HG02884 (cell line): Measurements from ENCODE around the gene CTSL.
"Not testable (repeated sequence)": the region's sequence is repeated elsewhere in the genome, so short reads cannot be mapped to it uniquely, and the experiment has no call there.

Experiments used
- ATAC-seq: cut with Tn5 transposase; IDR thresholded peaks from one replicate; pipeline ENCODE4 v1.9.1; 2021; ENCODE audit warnings: mild to moderate bottlenecking, moderate library complexity; ENCODE audit not compliant: unreplicated experiment

Gene CTSL

DNA sequence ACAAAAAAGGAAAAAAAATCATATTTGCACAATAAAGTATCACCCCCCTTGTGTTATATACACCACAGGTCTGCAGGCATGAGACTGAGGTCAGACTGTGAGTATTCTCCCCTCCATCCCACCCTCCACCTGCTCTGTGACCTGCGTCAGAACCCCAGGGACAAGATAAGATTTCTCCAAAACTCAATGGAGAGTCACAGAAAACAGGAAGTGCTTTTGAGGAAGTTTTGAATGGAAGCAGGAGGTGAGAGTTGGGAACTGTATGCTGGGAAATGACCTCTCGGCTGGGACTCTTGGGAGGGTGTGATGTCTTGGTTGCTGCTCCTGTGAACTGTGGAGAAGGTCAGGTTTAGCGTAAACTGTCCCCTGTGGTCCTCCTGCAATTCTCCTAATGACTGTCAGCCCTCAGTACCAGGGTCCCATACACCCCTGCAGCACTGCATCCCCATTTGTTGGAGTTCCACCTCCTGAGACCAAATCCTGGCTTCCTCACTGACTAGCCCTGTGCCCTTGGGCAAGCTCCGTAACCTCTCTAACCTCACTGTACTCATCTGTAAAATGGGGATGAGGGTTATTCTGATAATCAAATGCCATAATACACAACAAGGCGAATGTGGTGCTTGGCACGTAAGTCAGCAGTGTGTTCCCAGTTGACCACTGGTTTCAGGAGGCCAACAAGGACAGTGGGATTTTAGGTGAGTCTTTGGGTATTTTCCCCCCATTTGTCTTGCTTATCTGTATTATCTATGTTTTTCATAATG lies 6.9 kb upstream of the CTSL start:
- ATAC-seq: no peak

GRCh38 chr9:87720173-87720572 lies 5.7 kb upstream of the CTSL start:
- ATAC-seq: no peak

DNA sequence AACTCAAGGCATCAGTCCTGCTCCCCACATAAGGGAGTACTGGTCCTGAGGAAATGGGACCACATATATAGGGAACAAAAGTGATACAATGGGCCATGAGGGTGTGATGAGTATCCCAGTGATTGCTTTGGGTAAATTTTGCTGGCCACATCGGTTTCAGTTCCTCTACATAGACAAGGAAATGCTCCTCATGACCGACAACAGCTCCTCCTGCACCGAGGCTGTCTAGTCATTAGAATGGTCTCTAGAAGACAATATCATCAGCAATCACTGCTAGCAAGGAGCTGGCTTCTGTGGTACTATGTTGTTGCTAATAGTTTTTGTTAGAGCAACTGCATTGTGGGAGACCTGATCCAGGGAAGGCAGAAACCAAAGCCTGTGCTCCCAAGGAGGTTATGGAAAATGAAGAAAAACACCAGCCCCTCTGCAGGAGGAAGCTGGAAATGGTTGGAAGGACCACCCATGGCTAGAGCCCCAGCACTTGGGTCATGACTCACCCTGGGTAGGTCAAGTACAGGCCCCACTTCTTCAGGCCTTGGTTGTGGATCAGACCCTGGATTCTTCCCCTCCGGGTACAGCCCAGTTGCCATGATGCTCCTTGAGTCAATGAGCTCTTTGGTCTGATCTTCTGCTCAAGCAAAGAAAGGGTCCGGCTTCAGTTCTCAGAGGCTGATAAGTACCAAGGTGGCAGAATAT lies 3.4 kb upstream of the CTSL start:
- no peak for ATAC-seq

DNA sequence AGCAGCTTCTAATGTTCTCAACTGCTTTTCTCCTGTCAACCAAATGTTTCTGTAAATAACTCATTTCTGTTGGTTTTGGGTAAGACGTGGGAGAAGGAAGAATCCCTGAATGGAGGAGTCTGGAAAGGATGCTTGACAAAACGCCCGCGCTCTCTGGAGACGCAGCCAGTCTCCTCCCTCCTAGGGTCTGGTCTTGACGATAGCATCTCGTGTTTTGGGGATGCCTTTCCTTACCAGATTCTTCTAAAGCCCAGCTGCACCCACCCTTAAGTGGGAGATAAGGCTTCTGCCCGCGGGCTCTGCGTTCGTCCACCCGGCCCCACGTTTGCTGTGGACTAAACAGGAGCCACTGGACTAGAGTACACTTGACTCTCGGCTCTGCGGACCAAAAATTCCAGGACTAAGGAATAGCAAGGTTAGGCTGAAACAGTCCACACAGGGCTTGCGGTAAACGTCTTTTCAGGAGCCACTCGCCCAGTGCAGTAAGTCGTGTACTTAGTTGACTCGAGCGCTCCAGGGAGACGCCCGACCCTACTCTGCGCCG lies 491 bp upstream of the CTSL start:
- no peak for ATAC-seq

- ATAC-seq: no peak
These were observed 3.3 kb downstream of the CTSL start for GRCh38 chr9:87729246-87729645.

GRCh38 chr9:87731321-87731720 lies 5.4 kb downstream of the CTSL start:
- ATAC-seq: no peak

- ATAC-seq: no peak
These were observed 6.4 kb downstream of the CTSL start for GRCh38 chr9:87732344-87732743.

DNA sequence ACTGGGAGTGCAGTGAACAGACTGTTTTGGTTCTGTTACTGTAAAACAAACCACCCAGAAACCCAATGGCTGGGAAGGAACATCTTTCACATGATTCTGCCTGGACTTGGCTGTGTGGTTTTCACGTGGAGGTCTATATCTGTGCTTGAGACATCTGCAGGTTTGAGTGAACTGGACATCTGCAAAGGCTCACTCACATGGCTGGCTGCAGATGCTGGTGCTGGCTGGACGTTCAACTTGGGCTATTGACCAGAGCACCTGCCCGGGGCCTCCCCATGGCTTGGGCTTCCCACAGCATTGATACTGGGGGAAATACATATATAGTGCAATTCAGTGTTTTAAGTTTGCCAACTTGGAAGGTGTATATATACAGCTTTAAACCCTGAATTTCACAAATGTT lies 6.8 kb downstream of the CTSL start:
- ATAC-seq: no peak

DNA sequence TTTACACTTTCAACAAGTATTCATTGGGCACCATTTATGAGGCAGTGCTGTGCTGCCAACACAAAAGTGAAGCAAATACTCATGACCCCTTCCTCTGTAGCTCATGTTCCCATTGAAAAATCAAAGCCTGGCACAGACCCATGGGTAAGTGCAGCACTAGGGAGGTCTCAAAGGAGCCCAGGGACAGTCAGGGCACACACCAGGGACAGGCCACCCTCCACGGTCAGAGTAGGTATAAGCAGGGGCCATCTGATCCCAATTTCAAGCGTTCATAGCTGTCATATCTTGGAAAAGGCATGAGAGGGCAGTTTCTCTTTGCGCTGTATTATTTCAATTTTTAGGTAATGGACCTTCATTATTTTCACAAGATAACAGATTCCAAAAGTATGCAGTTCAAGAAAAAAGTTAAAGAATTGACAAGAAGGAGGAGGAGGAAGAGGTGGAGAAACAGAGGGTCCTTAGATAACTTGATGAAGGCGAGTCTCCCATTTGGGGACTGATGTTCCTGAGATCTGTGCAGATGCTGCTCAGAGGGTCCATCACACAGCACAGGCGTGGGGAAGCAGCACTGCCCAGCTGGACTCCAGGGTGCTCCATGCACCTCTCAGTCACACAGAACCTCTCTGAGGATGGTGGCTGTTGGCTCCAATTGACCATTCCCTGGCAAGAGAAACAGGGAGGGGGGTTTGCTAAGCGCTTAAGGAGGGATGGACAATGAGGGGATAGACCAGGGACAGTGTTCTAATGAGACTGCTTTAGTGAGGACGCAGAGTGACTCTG lies 7.5 kb downstream of the CTSL start:
- ATAC-seq: no peak

- ATAC-seq: no peak
These were observed 8.2 kb downstream of the CTSL start for GRCh38 chr9:87734106-87734505.

DNA sequence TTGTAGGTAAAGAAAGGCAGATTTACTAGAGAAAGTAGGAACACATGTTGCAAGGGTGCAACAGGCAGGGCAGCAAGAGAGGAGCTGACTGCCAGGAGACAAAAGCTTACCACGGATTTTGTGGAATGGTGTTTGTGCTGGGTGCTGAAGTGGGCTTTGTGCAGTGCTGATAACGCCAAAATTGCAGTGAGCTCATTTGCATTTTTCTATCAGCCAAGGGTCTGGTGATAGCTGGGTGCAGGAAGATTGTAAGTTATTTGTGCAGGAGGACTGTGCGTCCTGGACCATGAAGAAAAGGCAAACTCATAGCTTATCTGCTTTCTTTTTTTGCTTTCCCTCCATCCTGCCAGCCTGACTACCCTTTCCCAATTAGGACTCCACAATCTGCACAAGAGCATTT lies 13.6 kb downstream of the CTSL start:
- ATAC-seq: no peak

- ATAC-seq: no peak
These were observed 14.3 kb downstream of the CTSL start for GRCh38 chr9:87740209-87740608.

- no peak for ATAC-seq
These were observed 15.4 kb downstream of the CTSL start for GRCh38 chr9:87741326-87741725.

- ATAC-seq: no peak
These were observed 16.0 kb downstream of the CTSL start for GRCh38 chr9:87741891-87742290.

DNA sequence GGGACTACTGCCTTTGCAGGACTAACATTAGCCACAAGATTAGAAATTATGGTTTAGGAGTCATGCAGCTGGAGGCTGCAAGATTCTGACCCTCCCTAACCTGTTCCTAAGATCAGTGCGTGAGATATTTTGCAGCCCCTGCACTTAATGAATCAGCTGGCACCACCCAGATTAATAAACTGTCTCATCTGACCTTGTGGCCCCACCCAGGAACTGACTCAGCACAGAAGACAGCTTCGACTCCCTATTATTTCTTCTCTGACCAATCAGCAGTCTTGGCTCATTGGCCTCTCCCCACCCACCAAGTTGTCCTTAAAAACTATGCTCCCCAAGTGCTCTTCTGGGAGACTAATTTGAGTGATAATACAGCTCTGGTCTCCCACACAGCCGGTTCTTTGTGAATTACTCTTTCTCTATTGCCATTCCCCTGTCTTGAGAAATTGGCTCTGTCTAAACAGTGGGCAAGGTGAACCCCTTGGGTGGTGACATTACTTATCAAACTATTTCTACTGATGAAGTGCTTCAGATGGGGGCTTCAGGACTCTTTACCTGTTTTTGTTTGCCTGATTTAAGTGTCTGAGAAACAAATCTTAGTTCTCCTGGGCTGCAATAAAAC lies 17.0 kb downstream of the CTSL start:
- ATAC-seq: no peak

- ATAC-seq: not testable (repeated sequence)
These were observed 18.3 kb downstream of the CTSL start for GRCh38 chr9:87744247-87744646.

- ATAC-seq: no peak
These were observed 20.3 kb downstream of the CTSL start for GRCh38 chr9:87746186-87746585.

DNA sequence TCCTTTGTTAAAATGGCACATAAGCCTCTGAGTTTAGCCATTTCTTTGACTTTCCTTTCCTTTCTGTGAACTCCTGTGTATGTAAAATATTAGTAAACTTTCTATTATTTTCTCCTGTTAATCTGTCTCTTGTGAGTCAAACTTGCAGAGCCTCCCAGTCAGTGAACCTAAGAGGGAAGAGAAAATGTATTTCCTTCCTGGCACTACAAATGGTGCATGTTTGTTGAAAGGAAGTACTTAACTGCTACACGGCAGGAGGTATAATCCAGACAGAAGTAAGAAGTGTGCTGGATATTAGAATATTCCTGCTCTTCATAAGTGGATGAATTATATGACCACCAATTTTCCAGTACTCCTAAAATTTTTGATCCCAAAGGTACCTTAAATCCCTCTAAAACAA lies 23.0 kb downstream of the CTSL start:
- no peak for ATAC-seq

- no peak for ATAC-seq
These were observed 23.6 kb downstream of the CTSL start for GRCh38 chr9:87749335-87750035.

GRCh38 chr9:87750726-87751125 lies 24.8 kb downstream of the CTSL start:
- no peak for ATAC-seq
